ENCODE measurements around the gene ELOVL6. TPM values are rescaled to one million over a fixed set of nuclear protein-coding genes. Genes with fewer than 3 reads are reported as not detected.

Gene ELOVL6
- total RNA-seq, 4 donors from 2014 or later = 2.1 to 4.1 (median 3.3) TPM

- H3K9me3 ChIP-seq = no peaks in the 10 kb centered on the region
- intact Hi-C loops (cut with DNase I) = no loop called here
- H3K27ac ChIP-seq = no peak overlapping the region
- no peak overlapping the region for H3K4me3 ChIP-seq (replicated peaks in 1 of 3)
- H3K36me3 ChIP-seq = no peaks in the 10 kb centered on the region
- WGBS, 2 donors = 97% methylated on average over 7 of the region's 7 CpGs
- no peaks in the 10 kb centered on the region for H3K27me3 ChIP-seq
- no peak for DNase-seq
- TF ChIP-seq CTCF (IDR thresholded peaks at IDR 0.05) (no peak), POLR2A (IDR thresholded peaks at IDR 0.05) (no peak)
- H3K4me1 ChIP-seq = no peaks in the 10 kb centered on the region
These were observed 49.3 kb downstream of the ELOVL6 start for GRCh38 chr4:110149089-110149488.

GRCh38 chr4:110142461-110142860, 56.0 kb downstream of the ELOVL6 start:
- Histone ChIP-seq H3K27me3 (no peaks in the 10 kb centered on the region), H3K4me3 (replicated peaks in 1 of 3) (no peak overlapping the region), H3K36me3 (no peaks in the 10 kb centered on the region), H3K27ac (no peak overlapping the region), H3K9me3 (no peaks in the 10 kb centered on the region), H3K4me1 (no peaks in the 10 kb centered on the region)
- no peak for TF ChIP-seq CTCF (IDR thresholded peaks at IDR 0.05)
- TF ChIP-seq POLR2A (IDR thresholded peaks at IDR 0.05) = no peak
- DNase-seq = no peak
- intact Hi-C loops (cut with DNase I) = no loop called here

GRCh38 chr4:110139815-110140214, 58.6 kb downstream of the ELOVL6 start:
- intact Hi-C loops (cut with DNase I) = no loop called here
- H3K4me1 ChIP-seq = no peaks in the 10 kb centered on the region
- no peak overlapping the region for H3K4me3 ChIP-seq (replicated peaks in 1 of 3)
- TF ChIP-seq POLR2A (IDR thresholded peaks at IDR 0.05) (no peak), CTCF (IDR thresholded peaks at IDR 0.05) (no peak)
- DNase-seq = no peak
- no peaks in the 10 kb centered on the region for H3K27me3 ChIP-seq
- no peaks in the 10 kb centered on the region for H3K9me3 ChIP-seq
- 84 to 89% methylated on average over 3 of the region's 3 CpGs for WGBS, 2 donors
- H3K27ac ChIP-seq = no peak overlapping the region
- no peaks in the 10 kb centered on the region for H3K36me3 ChIP-seq

DNA sequence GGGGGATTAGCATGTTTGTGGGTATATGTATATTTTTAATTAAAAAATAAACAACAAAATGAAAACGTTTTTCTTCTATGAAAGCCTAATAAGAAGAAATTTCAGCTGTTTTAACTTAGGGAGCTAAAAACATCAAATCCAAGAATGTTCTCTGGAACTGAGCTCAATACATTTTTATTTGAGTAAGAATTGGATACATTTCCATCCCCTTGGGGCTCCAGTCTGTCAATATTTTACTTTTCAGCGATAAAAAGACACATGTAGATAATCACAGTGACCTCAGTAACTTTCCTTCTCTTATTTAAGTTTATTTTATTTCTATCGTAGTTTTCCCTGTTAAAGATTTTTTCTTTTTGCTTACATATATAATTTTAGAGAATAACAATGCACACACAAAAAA, 59.3 kb downstream of the ELOVL6 start:
- 53 to 57% methylated on average over 3 of the region's 3 CpGs for WGBS, 2 donors
- H3K4me3 ChIP-seq (replicated peaks in 1 of 3) = no peak overlapping the region
- no peaks in the 10 kb centered on the region for H3K9me3 ChIP-seq
- H3K27ac ChIP-seq = no peak overlapping the region
- no peak for DNase-seq
- intact Hi-C loops (cut with DNase I) = no loop called here
- no peaks in the 10 kb centered on the region for H3K4me1 ChIP-seq
- TF ChIP-seq CTCF (IDR thresholded peaks at IDR 0.05) (no peak), POLR2A (IDR thresholded peaks at IDR 0.05) (no peak)
- no peaks in the 10 kb centered on the region for H3K27me3 ChIP-seq
- H3K36me3 ChIP-seq = no peaks in the 10 kb centered on the region

DNA sequence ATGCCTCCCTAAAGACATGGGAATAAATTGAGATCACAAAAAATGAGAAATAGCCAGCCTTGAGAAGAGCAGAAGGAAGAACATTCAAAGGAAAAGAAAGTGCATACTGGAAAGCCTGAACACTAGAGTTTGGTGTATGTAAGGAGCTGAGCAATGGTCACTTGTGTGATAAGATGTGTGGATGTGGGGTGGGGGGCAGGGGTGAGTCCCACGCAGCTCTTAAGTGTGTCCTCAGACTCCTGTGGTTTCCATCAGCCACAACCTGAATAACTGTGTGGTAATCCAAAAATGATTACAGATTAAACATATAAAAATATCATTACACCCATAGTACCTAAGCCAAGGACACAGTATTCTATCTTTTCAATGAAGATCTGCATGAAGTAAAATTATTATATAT, 59.9 kb downstream of the ELOVL6 start:
- no peaks in the 10 kb centered on the region for H3K27me3 ChIP-seq
- DNase-seq = no peak
- H3K4me1 ChIP-seq = no peaks in the 10 kb centered on the region
- no peaks in the 10 kb centered on the region for H3K36me3 ChIP-seq
- WGBS, 2 donors = 54 to 78% methylated on average over 1 of the region's 1 CpG
- TF ChIP-seq CTCF (IDR thresholded peaks at IDR 0.05) (no peak), POLR2A (IDR thresholded peaks at IDR 0.05) (no peak)
- H3K9me3 ChIP-seq = no peaks in the 10 kb centered on the region
- H3K4me3 ChIP-seq (replicated peaks in 1 of 3) = no peak overlapping the region
- intact Hi-C loops (cut with DNase I) = no loop called here
- no peak overlapping the region for H3K27ac ChIP-seq

Data from thyroid gland (tissue), 4 donors.